ENCODE measurements around the gene CDKAL1.
"Not testable (repeated sequence)": the region's sequence is repeated elsewhere in the genome, so short reads cannot be mapped to it uniquely, and the experiment has no call there.

Gene CDKAL1

DNA sequence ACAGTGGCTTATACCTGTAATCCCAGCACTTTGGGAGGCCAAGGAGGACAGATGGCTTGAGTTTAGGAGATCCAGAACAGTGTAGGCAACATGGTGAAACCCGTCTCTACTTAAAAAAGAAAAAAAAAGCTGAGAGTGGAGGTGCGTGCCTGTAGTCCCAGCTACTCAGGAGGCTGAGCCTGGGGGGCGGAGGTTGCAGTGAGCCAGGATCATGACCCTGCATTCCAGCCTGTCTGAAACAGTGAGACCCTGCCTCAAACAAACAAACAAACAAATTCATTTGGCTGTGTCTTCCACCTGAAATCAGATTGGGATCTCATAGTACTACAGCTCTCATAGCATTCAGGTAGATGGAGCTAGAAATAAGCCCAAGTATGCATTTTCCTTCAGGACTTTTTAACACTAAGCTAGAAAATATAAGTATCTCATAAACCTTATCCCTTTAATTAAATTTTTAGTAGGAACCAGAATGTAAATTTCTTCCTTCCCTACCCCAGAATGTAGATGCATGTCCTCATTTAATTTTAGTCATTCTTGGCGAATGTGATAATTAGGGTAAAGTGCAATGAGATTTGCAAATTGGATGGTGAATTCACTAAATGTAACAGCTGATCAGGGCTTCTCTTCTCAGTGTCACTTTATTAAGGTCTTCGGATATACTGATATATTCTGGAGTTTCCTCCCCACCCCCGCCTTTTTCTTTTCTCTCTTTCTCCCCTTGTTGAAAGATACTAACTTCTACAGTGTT lies 190.4 kb downstream of the CDKAL1 start:
- TF ChIP-seq CTCF (IDR thresholded peaks at IDR 0.05) = no peak
- H3K27ac ChIP-seq = no peak overlapping the region
- H3K4me3 ChIP-seq = no peak overlapping the region
- no peak for DNase-seq (ENCODE audit: low spot score)

- H3K27ac ChIP-seq; DNase-seq (ENCODE audit: low spot score); H3K4me3 ChIP-seq: not testable (repeated sequence)
Observed at GRCh38 chr6:20725235-20725634, 191.0 kb downstream of the CDKAL1 start.

DNA sequence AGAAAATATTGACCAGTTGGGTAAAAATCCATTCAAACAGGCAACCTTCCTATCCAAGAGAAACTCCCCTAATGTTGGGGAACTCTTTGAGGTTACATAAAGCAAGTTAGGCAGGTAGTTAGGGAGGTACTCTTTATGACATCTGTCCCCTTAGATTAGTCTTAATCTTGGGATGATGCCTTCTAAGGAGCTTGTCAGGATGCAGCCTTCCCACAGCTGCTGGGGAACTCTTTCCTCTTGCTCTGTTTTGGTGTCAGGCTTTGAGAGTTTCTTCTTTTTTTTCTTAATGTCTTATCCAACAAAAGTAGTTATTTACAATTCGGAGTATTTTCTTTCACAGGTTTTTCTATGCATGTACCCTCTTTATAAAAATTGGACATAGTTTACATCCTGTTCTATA lies 194.8 kb downstream of the CDKAL1 start:
- no peak for DNase-seq (ENCODE audit: low spot score)
- Histone ChIP-seq H3K27ac (no peak overlapping the region), H3K4me3 (no peak overlapping the region)
- TF ChIP-seq CTCF (IDR thresholded peaks at IDR 0.05) = no peak

- DNase-seq (ENCODE audit: low spot score); H3K4me3 ChIP-seq; H3K27ac ChIP-seq: not testable (repeated sequence)
Observed at GRCh38 chr6:20732362-20732761, 198.1 kb downstream of the CDKAL1 start.

- no peak for TF ChIP-seq CTCF (IDR thresholded peaks at IDR 0.05)
- no peak overlapping the region for H3K27ac ChIP-seq
- no peak for DNase-seq (ENCODE audit: low spot score)
- no peak overlapping the region for H3K4me3 ChIP-seq
Observed at GRCh38 chr6:20732896-20733295, 198.6 kb downstream of the CDKAL1 start.

- Histone ChIP-seq H3K4me3 (no peak overlapping the region), H3K27ac (no peak overlapping the region)
- DNase-seq (ENCODE audit: low spot score) = no peak
- TF ChIP-seq CTCF (IDR thresholded peaks at IDR 0.05) = no peak
Observed at GRCh38 chr6:20737912-20738311, 203.7 kb downstream of the CDKAL1 start.

DNA sequence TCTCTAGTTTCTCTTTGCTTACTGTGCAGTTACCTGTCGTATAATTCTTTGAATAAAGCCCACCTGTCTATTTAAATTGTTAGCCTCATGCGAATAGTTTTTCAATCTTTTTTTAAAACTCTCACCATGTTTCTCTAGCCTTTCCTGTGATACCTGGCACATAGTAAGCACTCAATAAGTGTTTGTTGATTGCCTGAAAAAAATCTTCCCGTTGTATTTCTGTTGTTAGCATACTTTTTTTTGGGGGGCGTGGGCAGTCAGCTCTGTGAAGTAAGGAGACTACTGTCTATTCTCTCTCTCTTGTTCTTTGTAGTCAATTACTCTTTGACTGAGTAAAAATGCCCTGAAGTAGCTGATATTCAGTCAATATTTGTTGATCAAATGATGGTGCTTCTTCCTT lies 205.8 kb downstream of the CDKAL1 start:
- H3K27ac ChIP-seq = no peak overlapping the region
- H3K4me3 ChIP-seq = no peak overlapping the region
- no peak for DNase-seq (ENCODE audit: low spot score)
- TF ChIP-seq CTCF (IDR thresholded peaks at IDR 0.05) = no peak

DNA sequence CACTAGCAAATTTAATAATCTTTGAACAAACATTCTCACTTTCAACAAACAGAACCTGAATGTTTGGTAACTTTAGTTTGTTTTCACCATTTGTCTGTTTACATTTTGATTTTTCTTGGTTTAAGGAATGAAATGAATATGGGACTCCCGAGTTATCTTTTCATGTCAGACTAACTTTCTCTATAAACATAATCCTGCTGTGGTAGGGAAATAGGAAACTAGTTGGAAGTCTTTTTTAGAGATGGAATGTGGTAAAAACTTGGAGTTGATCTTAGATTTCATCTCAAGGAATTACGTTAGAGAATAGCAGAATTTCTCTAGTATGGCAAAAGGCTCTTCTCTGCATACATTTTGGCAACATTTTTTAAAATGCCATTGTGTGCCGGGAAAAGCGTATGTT lies 206.5 kb downstream of the CDKAL1 start:
- no peak for DNase-seq (ENCODE audit: low spot score)
- no peak overlapping the region for H3K27ac ChIP-seq
- TF ChIP-seq CTCF (IDR thresholded peaks at IDR 0.05) = no peak
- no peak overlapping the region for H3K4me3 ChIP-seq

All from coronary artery (tissue), 2 donors.